Measurements from ENCODE around the gene SEC31A. TPM values are rescaled to one million over a fixed set of nuclear protein-coding genes. Genes with fewer than 3 reads are reported as not detected.

SEC31A gene
- polyA plus RNA-seq, 4 donors = 95.3 to 376 (median 164) TPM

GRCh38 chr4:82814034-82814433 is 76.9 kb downstream of the SEC31A start:
- 68 to 80% (median 79%) methylated on average over 1 of the region's 1 CpG for WGBS, 3 donors
- DNase-seq (no peak), FAIRE-seq (no peak)
- Histone ChIP-seq H3K36me3 (ENCODE audit: control insufficient read depth in 3 of 3, insufficient read depth in 2 of 3, low read depth in 1 of 3, low read length in 3 of 3) (peaks cover 2 to 18% (median 5%) of the 10 kb centered on the region in 3 donors), H3K9me3 (ENCODE audit: control insufficient read depth in 2 of 2, insufficient read depth in 1 of 2, low read depth in 1 of 2, low read length in 1 of 2) (no peaks in the 10 kb centered on the region), H3K27ac (ENCODE audit: low read depth in 1 of 3, low read length in 2 of 3) (no peak overlapping the region), H3K27me3 (ENCODE audit: control insufficient read depth in 3 of 3, insufficient read depth in 3 of 3, low read length in 3 of 3) (no peaks in the 10 kb centered on the region), H3K4me1 (ENCODE audit: control insufficient read depth in 3 of 3, insufficient read depth in 2 of 3, low read depth in 1 of 3, low read length in 2 of 3) (peaks cover 0 to 6% (median 0%) of the 10 kb centered on the region in 3 donors), H3K4me3 (ENCODE audit: low read depth in 1 of 3, low read length in 3 of 3) (no peak overlapping the region)

GRCh38 chr4:82811838-82812341 is 79.1 kb downstream of the SEC31A start:
- peaks cover 0 to 6% (median 0%) of the 10 kb centered on the region in 3 donors for H3K4me1 ChIP-seq (ENCODE audit: control insufficient read depth in 3 of 3, insufficient read depth in 2 of 3, low read depth in 1 of 3, low read length in 2 of 3)
- no peaks in the 10 kb centered on the region for H3K9me3 ChIP-seq (ENCODE audit: control insufficient read depth in 2 of 2, insufficient read depth in 1 of 2, low read depth in 1 of 2, low read length in 1 of 2)
- peak overlapping the region in 1 of 3 donors; percentile 48 for H3K27ac ChIP-seq (ENCODE audit: low read depth in 1 of 3, low read length in 2 of 3)
- H3K27me3 ChIP-seq (ENCODE audit: control insufficient read depth in 3 of 3, insufficient read depth in 3 of 3, low read length in 3 of 3) = no peaks in the 10 kb centered on the region
- H3K4me3 ChIP-seq (ENCODE audit: low read depth in 1 of 3, low read length in 3 of 3) = no peak overlapping the region
- 32 to 48% (median 47%) methylated on average over 6 of the region's 6 CpGs for WGBS, 3 donors
- H3K36me3 ChIP-seq (ENCODE audit: control insufficient read depth in 3 of 3, insufficient read depth in 2 of 3, low read depth in 1 of 3, low read length in 3 of 3) = peaks cover 0 to 6% (median 0%) of the 10 kb centered on the region in 3 donors
- DNase-seq (peak in 1 of 2 donors; percentile 10), FAIRE-seq (no peak)

DNA sequence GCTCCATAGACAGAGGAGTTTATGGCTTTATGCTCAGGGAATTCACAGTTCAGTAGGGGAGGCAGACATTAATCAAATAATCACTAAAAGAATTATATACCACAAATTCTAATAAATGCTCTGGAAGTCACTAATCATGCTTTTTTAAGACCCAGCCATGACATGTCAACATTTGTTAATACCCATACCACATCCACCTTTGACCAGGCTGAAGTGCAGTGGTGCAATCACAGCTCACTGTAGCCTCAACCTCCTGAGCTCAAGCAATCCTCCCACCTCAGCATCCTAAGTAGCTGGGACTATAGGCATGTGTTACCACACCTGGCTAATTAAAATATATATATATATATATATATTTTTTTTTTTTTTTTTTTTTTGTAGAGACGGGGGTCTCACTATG is 79.6 kb downstream of the SEC31A start:
- Histone ChIP-seq H3K4me1 (ENCODE audit: control insufficient read depth in 3 of 3, insufficient read depth in 2 of 3, low read depth in 1 of 3, low read length in 2 of 3) (peaks cover 0 to 6% (median 0%) of the 10 kb centered on the region in 3 donors), H3K4me3 (ENCODE audit: low read depth in 1 of 3, low read length in 3 of 3) (no peak overlapping the region), H3K36me3 (ENCODE audit: control insufficient read depth in 3 of 3, insufficient read depth in 2 of 3, low read depth in 1 of 3, low read length in 3 of 3) (peaks cover 0 to 2% (median 0%) of the 10 kb centered on the region in 3 donors), H3K27me3 (ENCODE audit: control insufficient read depth in 3 of 3, insufficient read depth in 3 of 3, low read length in 3 of 3) (no peaks in the 10 kb centered on the region), H3K27ac (ENCODE audit: low read depth in 1 of 3, low read length in 2 of 3) (no peak overlapping the region), H3K9me3 (ENCODE audit: control insufficient read depth in 2 of 2, insufficient read depth in 1 of 2, low read depth in 1 of 2, low read length in 1 of 2) (no peaks in the 10 kb centered on the region)
- DNase-seq (peak in 1 of 2 donors; percentile 32), FAIRE-seq (no peak)
- WGBS, 3 donors = 62 to 100% (median 80%) methylated on average over 1 of the region's 1 CpG

GRCh38 chr4:82810176-82810575 is 80.8 kb downstream of the SEC31A start:
- no peaks in the 10 kb centered on the region for H3K27me3 ChIP-seq (ENCODE audit: control insufficient read depth in 3 of 3, insufficient read depth in 3 of 3, low read length in 3 of 3)
- H3K4me1 ChIP-seq (ENCODE audit: control insufficient read depth in 3 of 3, insufficient read depth in 2 of 3, low read depth in 1 of 3, low read length in 2 of 3) = peaks cover 0 to 6% (median 0%) of the 10 kb centered on the region in 3 donors
- 70 to 77% (median 71%) methylated on average over 4 of the region's 4 CpGs for WGBS, 3 donors
- FAIRE-seq (no peak), DNase-seq (no peak)
- no peaks in the 10 kb centered on the region for H3K9me3 ChIP-seq (ENCODE audit: control insufficient read depth in 2 of 2, insufficient read depth in 1 of 2, low read depth in 1 of 2, low read length in 1 of 2)
- H3K4me3 ChIP-seq (ENCODE audit: low read depth in 1 of 3, low read length in 3 of 3) = no peak overlapping the region
- H3K27ac ChIP-seq (ENCODE audit: low read depth in 1 of 3, low read length in 2 of 3) = no peak overlapping the region
- H3K36me3 ChIP-seq (ENCODE audit: control insufficient read depth in 3 of 3, insufficient read depth in 2 of 3, low read depth in 1 of 3, low read length in 3 of 3) = no peaks in the 10 kb centered on the region

DNA sequence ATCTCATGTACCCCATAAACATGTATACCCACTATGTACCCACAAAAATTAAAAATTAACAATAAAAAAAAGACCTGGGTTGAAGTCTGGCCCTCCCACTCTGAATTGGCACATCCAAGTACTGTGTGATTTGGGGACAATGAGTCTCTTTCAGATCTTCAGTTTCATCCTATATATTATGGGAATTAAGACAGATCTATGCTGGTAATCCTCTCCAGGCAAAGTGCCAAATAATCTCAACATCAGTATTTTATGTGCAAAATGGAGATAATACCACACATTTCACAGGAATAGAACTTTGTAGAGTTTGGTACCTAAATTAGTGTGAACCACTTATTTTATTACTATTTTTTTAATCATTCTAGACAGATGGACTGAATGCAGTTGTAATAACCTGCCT is 81.3 kb downstream of the SEC31A start:
- H3K9me3 ChIP-seq (ENCODE audit: control insufficient read depth in 2 of 2, insufficient read depth in 1 of 2, low read depth in 1 of 2, low read length in 1 of 2) = no peaks in the 10 kb centered on the region
- no peak overlapping the region for H3K4me3 ChIP-seq (ENCODE audit: low read depth in 1 of 3, low read length in 3 of 3)
- H3K4me1 ChIP-seq (ENCODE audit: control insufficient read depth in 3 of 3, insufficient read depth in 2 of 3, low read depth in 1 of 3, low read length in 2 of 3) = peaks cover 0 to 6% (median 0%) of the 10 kb centered on the region in 3 donors
- DNase-seq (no peak), FAIRE-seq (no peak)
- no peaks in the 10 kb centered on the region for H3K27me3 ChIP-seq (ENCODE audit: control insufficient read depth in 3 of 3, insufficient read depth in 3 of 3, low read length in 3 of 3)
- H3K36me3 ChIP-seq (ENCODE audit: control insufficient read depth in 3 of 3, insufficient read depth in 2 of 3, low read depth in 1 of 3, low read length in 3 of 3) = no peaks in the 10 kb centered on the region
- no peak overlapping the region for H3K27ac ChIP-seq (ENCODE audit: low read depth in 1 of 3, low read length in 2 of 3)

DNA sequence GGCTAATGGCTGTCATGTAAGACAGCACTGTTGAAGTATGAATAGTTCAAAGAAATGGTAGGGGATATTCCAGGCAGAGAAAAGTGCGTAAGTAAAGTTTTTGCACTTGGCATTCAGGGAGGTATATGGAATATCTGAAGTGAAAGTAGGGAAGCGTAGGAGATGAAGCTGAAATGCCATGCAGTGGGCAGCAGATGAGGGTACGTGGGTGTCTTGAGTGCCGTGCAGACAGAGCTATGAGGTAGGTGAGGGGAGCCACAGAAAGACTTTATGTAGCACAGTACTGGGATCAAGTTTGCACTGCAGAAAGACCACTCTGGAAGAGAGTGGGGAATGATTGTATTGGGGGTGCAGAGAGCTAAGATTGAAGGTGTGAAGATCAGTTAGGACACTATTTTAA is 87.2 kb downstream of the SEC31A start:
- FAIRE-seq (no peak), DNase-seq (no peak)
- H3K9me3 ChIP-seq (ENCODE audit: control insufficient read depth in 2 of 2, insufficient read depth in 1 of 2, low read depth in 1 of 2, low read length in 1 of 2) = no peaks in the 10 kb centered on the region
- peaks cover 0 to 7% (median 0%) of the 10 kb centered on the region in 3 donors for H3K4me1 ChIP-seq (ENCODE audit: control insufficient read depth in 3 of 3, insufficient read depth in 2 of 3, low read depth in 1 of 3, low read length in 2 of 3)
- H3K27ac ChIP-seq (ENCODE audit: low read depth in 1 of 3, low read length in 2 of 3) = no peak overlapping the region
- no peaks in the 10 kb centered on the region for H3K27me3 ChIP-seq (ENCODE audit: control insufficient read depth in 3 of 3, insufficient read depth in 3 of 3, low read length in 3 of 3)
- H3K4me3 ChIP-seq (ENCODE audit: low read depth in 1 of 3, low read length in 3 of 3) = no peak overlapping the region
- H3K36me3 ChIP-seq (ENCODE audit: control insufficient read depth in 3 of 3, insufficient read depth in 2 of 3, low read depth in 1 of 3, low read length in 3 of 3) = no peaks in the 10 kb centered on the region
- WGBS, 3 donors = 90 to 92% (median 91%) methylated on average over 4 of the region's 4 CpGs

- no peaks in the 10 kb centered on the region for H3K27me3 ChIP-seq (ENCODE audit: control insufficient read depth in 3 of 3, insufficient read depth in 3 of 3, low read length in 3 of 3)
- H3K4me3 ChIP-seq (ENCODE audit: low read depth in 1 of 3, low read length in 3 of 3) = no peak overlapping the region
- DNase-seq (no peak), FAIRE-seq (no peak)
- no peaks in the 10 kb centered on the region for H3K9me3 ChIP-seq (ENCODE audit: control insufficient read depth in 2 of 2, insufficient read depth in 1 of 2, low read depth in 1 of 2, low read length in 1 of 2)
- WGBS, 3 donors = 83 to 90% (median 88%) methylated on average over 2 of the region's 2 CpGs
- peaks cover 0 to 7% (median 0%) of the 10 kb centered on the region in 3 donors for H3K4me1 ChIP-seq (ENCODE audit: control insufficient read depth in 3 of 3, insufficient read depth in 2 of 3, low read depth in 1 of 3, low read length in 2 of 3)
- H3K27ac ChIP-seq (ENCODE audit: low read depth in 1 of 3, low read length in 2 of 3) = no peak overlapping the region
- no peaks in the 10 kb centered on the region for H3K36me3 ChIP-seq (ENCODE audit: control insufficient read depth in 3 of 3, insufficient read depth in 2 of 3, low read depth in 1 of 3, low read length in 3 of 3)
Measured at GRCh38 chr4:82802911-82803310, 88.0 kb downstream of the SEC31A start.

- WGBS, 3 donors = 35 to 65% (median 53%) methylated on average over 3 of the region's 3 CpGs
- Histone ChIP-seq H3K4me1 (ENCODE audit: control insufficient read depth in 3 of 3, insufficient read depth in 2 of 3, low read depth in 1 of 3, low read length in 2 of 3) (peaks cover 0 to 7% (median 4%) of the 10 kb centered on the region in 3 donors), H3K27me3 (ENCODE audit: control insufficient read depth in 3 of 3, insufficient read depth in 3 of 3, low read length in 3 of 3) (no peaks in the 10 kb centered on the region), H3K4me3 (ENCODE audit: low read depth in 1 of 3, low read length in 3 of 3) (no peak overlapping the region), H3K36me3 (ENCODE audit: control insufficient read depth in 3 of 3, insufficient read depth in 2 of 3, low read depth in 1 of 3, low read length in 3 of 3) (no peaks in the 10 kb centered on the region), H3K9me3 (ENCODE audit: control insufficient read depth in 2 of 2, insufficient read depth in 1 of 2, low read depth in 1 of 2, low read length in 1 of 2) (no peaks in the 10 kb centered on the region), H3K27ac (ENCODE audit: low read depth in 1 of 3, low read length in 2 of 3) (no peak overlapping the region)
- FAIRE-seq (no peak), DNase-seq (peak; percentile 30 to 54)
Measured at GRCh38 chr4:82801910-82802521, 88.9 kb downstream of the SEC31A start.

Measured in small intestine (tissue), 7 donors.